HG03196 (cell line): ENCODE data around the gene SDC3.
"Not testable (repeated sequence)": the region's sequence is repeated elsewhere in the genome, so short reads cannot be mapped to it uniquely, and the experiment has no call there.

Source experiments
- ATAC-seq: cut with Tn5 transposase; IDR thresholded peaks from one replicate; pipeline ENCODE4 v1.9.1; 2021; ENCODE audit not compliant: unreplicated experiment

SDC3 gene, protein sequence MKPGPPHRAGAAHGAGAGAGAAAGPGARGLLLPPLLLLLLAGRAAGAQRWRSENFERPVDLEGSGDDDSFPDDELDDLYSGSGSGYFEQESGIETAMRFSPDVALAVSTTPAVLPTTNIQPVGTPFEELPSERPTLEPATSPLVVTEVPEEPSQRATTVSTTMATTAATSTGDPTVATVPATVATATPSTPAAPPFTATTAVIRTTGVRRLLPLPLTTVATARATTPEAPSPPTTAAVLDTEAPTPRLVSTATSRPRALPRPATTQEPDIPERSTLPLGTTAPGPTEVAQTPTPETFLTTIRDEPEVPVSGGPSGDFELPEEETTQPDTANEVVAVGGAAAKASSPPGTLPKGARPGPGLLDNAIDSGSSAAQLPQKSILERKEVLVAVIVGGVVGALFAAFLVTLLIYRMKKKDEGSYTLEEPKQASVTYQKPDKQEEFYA

DNA sequence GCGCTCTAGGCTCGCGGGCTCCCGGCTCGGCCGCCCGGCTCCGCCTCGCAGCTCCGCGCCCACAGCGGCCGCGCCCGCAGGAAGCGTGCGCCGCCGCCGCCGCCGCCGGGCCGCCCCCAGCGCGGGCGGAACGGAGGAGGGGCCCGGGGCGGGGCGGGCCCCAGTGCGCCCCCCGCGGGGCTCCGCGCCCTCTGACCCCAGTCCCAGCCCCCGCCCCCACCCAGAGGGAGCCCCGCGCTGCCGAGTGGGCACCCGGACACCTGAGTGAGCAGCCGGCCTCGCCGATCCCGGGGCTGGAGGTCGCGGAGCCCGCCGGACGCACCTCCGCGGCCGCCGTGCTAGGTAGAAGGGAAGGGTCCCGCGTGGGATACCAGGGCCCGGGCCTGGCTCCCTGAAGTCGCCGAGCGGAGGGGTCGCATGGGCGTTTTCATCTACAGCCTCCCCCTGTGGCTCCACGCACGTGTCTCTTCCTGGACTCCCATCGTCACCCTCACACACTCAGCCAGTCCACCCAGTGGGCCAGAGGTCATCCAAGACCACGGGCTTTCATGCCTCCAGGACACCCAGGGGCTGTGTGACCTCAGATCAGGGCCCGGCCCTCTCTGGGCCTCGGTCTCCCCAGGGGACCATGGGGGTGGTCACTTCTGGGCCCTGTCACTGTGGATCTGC is at the start of gene SDC3:
Gene SDC3, minus strand, starts transcription at position 63 of the 669 bp plus-strand sequence. CDS start 172 bp downstream, outside the sequence.
- no peak for ATAC-seq

DNA sequence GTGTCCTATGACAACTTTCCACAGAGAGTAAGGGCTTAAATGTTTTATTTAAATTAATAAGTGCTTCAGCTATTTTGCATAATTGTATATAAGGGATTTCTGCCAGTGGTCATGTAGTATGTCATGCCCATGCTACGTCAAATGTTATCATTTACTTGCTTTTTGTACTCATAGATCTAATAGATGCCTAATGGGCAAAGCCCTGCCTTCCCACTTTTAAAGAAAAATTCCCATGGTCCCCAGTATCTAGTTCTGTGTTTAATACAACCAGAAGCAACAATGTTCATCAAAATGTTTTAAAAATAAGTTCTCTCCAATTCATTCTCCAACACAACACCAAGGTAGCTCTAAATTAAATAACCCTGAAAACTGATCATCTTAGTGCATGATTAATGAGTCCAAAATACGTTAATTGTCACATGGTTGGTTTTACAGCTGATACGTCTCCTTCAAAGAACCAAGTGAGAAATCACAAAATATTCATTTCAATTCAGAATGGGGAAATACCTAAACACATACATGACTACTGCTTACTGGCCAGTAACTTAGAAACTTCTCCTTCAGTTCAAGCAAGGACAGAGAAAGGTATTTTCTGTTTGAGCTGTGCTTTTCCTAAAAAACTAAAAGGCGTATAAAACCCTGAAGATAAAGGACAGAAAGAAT is 49.1 kb upstream of the SDC3 start:
- ATAC-seq: no peak

DNA sequence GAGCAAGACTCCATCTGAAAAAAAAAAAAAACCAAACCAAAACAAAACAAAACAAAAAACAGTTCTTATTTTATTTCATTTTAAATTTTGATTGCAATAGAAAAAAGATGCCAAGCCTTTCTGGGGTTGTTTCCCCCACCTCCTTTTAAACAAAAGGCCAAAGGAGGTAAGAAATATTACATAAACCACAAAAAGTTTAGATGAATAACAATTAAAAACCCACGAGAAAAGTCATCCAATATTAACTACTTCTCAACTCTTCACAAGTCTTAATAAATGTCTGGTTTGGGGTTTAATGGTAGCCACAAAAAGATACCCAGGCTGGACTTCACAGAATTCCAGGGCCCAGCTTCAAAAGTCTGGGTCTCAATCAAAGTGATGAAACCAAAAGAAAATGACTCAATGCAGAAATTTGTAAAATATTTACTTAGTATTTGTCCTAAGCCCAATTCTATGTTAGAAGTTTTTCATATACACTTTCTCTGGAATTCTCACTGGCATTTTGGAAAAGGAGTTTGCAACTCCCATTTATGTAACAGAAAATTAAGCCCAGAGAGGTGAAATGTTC is 47.0 kb upstream of the SDC3 start:
- no peak for ATAC-seq

DNA sequence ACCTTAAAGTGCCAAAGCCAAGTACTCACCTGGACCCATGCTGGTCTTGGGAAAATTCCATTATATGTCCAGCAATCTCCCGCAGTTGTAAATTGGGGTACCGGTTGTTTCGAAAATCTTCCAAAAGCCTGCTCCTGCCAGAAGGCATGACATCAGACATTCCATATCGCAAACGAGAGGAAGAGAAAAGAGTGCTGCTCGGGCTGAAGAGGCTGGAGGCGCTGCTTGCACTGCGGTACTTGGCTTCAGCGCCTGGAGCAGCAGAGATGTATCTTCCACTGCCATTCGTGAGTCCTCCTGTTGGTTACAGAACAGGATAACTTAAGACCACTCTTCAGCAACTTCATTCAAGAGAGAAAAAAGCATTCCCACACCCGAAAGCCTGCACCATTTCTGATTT is 45.1 kb upstream of the SDC3 start:
- ATAC-seq: no peak

DNA sequence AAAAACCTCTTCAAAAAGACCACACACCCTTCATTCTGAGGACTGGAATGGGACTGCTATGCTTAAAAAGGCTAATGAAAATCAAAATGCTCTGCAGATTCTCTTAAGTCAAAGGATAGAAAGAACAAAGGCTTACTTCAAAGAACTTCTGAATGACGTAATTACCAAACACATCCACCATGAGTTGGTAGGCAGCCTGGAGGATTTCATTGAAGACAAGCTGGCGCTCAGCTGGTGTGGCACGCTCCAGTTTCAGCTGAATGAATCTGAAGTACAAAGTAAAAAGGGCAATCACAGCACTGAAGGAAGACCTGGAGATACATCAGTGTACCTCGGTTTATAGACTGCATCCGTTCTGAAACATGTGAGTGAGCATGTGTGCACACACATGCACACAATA is 43.5 kb upstream of the SDC3 start:
- ATAC-seq: no peak

DNA sequence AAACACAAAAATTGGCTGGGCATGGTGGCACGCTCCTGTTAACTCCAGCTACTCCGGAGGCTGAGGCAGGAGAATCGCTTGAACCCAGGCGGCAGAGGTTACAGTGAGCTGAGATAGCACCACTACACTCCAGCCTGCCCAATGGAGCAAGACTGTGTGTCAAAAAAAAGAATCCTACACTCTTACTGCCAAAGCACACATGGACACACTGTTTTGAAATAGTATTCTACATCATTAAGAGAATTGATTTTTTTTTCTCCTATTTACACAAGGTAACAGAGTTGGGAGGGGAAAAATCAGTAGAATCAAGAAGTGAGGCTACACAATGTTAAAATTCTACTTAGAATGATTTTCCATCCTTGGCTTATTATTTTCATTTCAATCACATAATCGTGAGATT is 42.1 kb upstream of the SDC3 start:
- no peak for ATAC-seq

DNA sequence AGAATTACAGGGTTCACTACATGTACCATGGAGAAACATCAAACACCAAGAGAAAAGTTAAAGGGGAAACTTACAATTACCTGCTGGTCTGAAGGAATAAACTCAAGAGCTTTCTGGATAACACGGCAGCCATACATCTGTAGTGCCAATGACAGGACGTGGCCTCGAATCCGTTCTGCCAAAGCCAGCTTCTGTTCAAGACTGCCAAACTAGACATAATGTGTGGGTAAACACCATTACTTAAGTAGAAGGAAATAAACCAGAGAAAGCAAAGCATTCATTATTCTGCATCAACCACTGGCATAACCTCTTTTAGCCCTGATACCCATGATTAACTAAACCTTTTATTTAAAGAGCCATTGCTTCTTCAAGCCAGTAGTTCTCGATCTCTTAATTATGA is 41.5 kb upstream of the SDC3 start:
- ATAC-seq: no peak

DNA sequence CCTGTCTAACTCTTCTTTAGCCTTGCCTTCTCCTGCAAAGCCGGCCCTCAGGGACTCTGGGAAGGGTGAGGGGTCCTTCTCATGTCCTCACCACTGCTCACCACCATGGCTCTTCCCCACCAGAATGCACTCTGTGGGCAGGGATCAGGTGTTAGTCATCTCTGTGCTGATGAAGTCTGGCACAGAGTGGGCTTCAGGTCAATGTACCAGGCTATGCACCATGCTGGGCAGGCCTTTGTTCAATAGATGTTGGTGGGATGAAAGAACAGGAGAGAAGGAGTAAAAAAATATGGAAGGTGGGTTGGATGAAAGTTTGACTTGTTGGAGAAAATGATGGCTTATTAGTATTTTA is 40.9 kb upstream of the SDC3 start:
- not testable (repeated sequence) for ATAC-seq

GRCh38 chr1:30948813-30949486 is 40.4 kb upstream of the SDC3 start:
- ATAC-seq: not testable (repeated sequence)

- ATAC-seq: no peak
These were observed 39.7 kb upstream of the SDC3 start for GRCh38 chr1:30948278-30948677.

DNA sequence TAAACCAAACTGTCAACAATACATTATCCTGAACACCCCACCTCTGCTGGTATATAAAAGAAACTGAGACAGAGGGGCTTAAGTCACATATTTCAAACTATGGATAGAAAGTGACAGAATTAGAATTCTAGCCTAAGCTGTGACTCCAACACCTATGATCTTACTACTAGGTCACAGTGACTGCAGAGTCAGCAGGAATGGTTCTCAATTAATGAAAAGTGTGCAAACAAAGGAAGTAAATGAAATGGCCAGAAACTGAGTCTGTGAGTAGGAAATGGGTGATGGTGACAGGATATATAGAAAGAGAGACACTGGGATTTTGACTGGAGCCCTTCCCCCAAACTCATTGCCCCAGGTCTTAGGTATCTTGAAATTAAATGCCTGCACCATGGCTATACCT is 38.7 kb upstream of the SDC3 start:
- no peak for ATAC-seq

GRCh38 chr1:30942326-30942963 is 33.9 kb upstream of the SDC3 start:
- no peak for ATAC-seq

GRCh38 chr1:30940541-30940940 is 32.0 kb upstream of the SDC3 start:
- no peak for ATAC-seq

DNA sequence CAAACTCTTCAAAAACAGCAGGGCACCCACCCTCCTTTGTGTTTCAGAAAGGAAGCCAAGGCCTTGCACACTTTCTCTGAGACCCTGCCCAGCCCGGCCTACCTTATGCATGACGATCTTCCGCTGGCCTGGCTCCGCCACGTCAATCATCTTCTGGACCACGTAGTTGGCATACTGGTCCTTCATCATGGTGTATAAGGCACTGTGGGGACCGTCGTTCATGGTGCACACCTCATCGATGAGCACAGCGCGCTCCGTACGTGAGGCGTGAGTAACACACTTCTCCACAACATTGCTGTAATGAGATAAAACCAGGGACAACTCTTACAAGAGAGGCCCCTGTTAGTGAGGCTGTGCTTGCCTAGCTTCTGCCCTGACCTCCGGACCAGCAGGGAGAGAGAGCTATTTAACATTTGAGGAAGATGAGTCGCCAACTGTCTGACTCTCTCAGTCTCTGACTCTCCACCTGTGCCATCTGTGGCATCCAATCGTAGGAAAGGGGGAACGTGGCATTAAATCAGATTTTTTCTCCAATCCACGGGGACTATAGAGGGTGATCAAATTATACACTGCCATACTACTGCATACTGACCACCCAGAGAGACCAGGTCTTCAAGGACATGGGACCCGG is 28.1 kb upstream of the SDC3 start:
- ATAC-seq: no peak

DNA sequence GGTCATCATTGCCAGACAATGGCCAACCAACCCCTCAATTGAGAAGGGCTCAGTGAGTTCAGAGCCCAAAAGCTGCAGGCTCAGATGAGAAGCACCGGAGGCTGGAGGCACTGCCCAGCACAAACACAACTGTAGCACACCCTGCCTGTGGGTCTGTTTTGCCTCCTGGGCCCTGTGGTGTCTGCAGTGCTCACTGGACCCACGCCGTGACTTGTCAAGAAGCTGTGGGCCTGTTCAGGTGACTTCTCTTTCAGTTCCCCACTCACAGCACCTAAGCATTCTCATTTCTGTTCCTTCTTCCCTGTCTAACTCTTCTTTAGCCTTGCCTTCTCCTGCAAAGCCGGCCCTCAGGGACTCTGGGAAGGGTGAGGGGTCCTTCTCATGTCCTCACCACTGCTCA is 27.2 kb upstream of the SDC3 start:
- ATAC-seq: not testable (repeated sequence)

GRCh38 chr1:30934613-30935012 is 26.1 kb upstream of the SDC3 start:
- ATAC-seq: no peak

- no peak for ATAC-seq
These were observed 25.3 kb upstream of the SDC3 start for GRCh38 chr1:30933874-30934252.

DNA sequence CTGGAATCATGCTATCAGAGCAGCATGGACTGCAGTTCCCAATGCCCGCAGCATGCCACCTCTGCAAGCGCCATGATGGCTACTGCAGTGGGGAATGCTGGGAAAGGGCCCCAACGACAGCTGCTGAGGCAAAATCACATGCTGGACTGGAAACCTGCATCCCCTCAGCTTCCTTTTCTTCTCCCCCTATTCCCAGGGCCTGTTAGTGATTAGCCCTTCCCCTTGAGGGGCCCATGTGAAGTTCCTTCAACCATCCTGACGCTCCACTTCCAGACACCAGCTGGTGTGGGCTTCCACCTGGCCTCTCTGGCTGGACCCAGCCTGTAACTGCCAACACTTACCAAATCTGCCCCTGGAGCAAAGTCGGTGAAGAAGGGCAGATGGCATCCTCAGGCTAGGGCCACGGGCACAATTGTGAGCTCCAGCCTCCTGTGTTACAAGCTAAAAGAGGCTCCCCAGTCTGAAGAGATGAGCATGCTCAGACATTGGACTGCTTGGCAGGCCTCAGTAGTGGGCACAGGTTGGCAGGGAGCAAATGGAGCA is 22.1 kb upstream of the SDC3 start:
- no peak for ATAC-seq

DNA sequence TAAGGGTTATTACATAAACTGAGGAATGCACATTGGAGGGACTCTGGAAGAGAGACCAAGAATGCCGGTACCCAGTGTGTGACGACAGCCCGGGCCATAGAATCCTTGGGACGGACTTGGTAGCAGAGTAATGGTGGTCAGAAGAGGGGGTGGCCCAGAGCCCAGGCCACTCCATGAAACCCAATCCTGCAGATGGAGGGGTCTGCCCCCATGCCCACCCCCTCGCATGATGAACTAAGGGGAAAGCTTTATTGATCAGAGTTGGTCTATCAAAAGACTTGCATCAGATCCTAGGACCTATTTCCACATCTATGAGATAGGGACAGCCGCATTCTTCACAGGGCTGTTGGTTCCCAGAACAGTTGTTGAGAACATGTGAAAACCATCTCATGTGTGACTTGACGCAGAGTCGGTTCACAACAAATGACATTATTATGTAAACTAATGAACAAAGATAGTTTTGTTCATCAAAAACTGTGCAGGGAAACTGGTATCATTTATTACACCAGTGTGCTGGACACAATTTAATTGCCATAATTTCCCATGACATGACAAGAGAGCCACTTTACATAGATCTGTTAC is 21.5 kb upstream of the SDC3 start:
- ATAC-seq: no peak
